Transverse colon (tissue), 4 donors: ENCODE measurements around the gene INO80B. TPM values are rescaled to one million over a fixed set of nuclear protein-coding genes. Genes with fewer than 3 reads are reported as not detected.
"Not testable (repeated sequence)": the region's sequence is repeated elsewhere in the genome, so short reads cannot be mapped to it uniquely, and the experiment has no call there.

Experiments
- DNase-seq: peaks from one replicate; pipeline ENCODE4 v3.0.0-alpha.2; 2019
- H3K27ac ChIP-seq, 4 donors: fragments of 200-600 bp; sonication (generic); 2 replicates each; pipeline ENCODE4 v1.5.1; 2016 to 2018; ENCODE audit warnings: inconsistent platforms in 4 of 4
- H3K27me3 ChIP-seq: fragments of 200-600 bp; sonication (generic); 2 replicates; pipeline ENCODE4 v1.5.1; 2017; ENCODE audit warnings: inconsistent platforms
- H3K36me3 ChIP-seq, 4 donors: fragments of 200-600 bp; sonication (generic); 2 replicates each; pipeline ENCODE4 v1.5.1; 2017 to 2019; ENCODE audit warnings: inconsistent platforms in 4 of 4
- H3K4me1 ChIP-seq, 4 donors: fragments of 200-600 bp; sonication (generic); 2 replicates each; pipeline ENCODE4 v1.5.1; 2017 to 2020; ENCODE audit warnings: inconsistent platforms in 4 of 4
- H3K4me3 ChIP-seq, 4 donors: fragments of 200-600 bp; sonication (generic); 1 replicate in 1 of 4; 2 replicates in 3 of 4; pipeline versions ENCODE4 v1.5.1 to v1.6.1; 2017 to 2019; ENCODE audit warnings: inconsistent platforms in 4 of 4
- H3K9me3 ChIP-seq, 2 donors: fragments of 200-600 bp; sonication (generic); 2 replicates each; pipeline ENCODE4 v1.5.1; 2017 to 2019; ENCODE audit warnings: inconsistent platforms in 2 of 2
- EP300 ChIP-seq: sonication (generic); formaldehyde crosslinking; IDR thresholded peaks from one replicate; pipeline ENCODE4 v1.6.1; 2017; ENCODE audit warnings: antibody characterized with exemption, low read depth
- POLR2A ChIP-seq: fragments of 450-650 bp; IDR thresholded peaks from one replicate; pipeline ENCODE4 v1.6.1; 2016; ENCODE audit warnings: antibody characterized with exemption, mild to moderate bottlenecking, moderate library complexity
- POLR2AphosphoS5 ChIP-seq, 3 donors: sonication (generic); formaldehyde crosslinking; IDR thresholded peaks; one replicate each; pipeline ENCODE4 v1.6.1; 2016; ENCODE audit warnings: antibody characterized with exemption in 3 of 3
- WGBS, 2 donors: methylation state at CpG; one replicate each; pipeline ENCODE4 v1.1.5; 2018; ENCODE audit warnings: low coverage in 1 of 2; 5-methylcytosine and 5-hydroxymethylcytosine counted together
- in situ Hi-C, 4 donors: fragments of 200-750 bp; cut with MboI; loops; one replicate each; pipeline versions ENCODE4 v1.15.0 to v1.15.1; 2017; ENCODE audit warnings: low sequenced_read_pairs in 3 of 4, low pct_ligation_motif_present in 1 of 4, low pct_unique_long_range_greater_than_20kb in 1 of 4
- intact Hi-C: fragments of 100-400 bp; cut with DNase I; formaldehyde crosslinking; loops from one replicate; pipeline ENCODE4 v1.15.1; 2023; ENCODE audit warnings: low total_unique reads
- total RNA-seq, 4 donors: library from RNA; depleted of rRNA; stranded (reverse); fragments of >200 nt; gene quantifications; one replicate each; pipeline ENCODE4 v1.1.0, GENCODE V29; 2016
- TF ChIP-seq, protein P1 (sequence below), 5 experiments: fragments of 200-600 bp in 3 of 5; fragments of 450-650 bp in 2 of 5; sonication (generic) in 3 of 5; IDR thresholded peaks; 1 replicate in 2 of 5; 2 replicates in 3 of 5; pipeline ENCODE4 v1.5.1; 2016 to 2017; ENCODE audit warnings: antibody characterized with exemption in 5 of 5, inconsistent platforms in 3 of 5, mild to moderate bottlenecking in 2 of 5, moderate library complexity in 1 of 5

The INO80B gene
- total RNA-seq, 4 donors from 2014 or later, result 12.9 to 53.9 (median 34.5) TPM

DNA sequence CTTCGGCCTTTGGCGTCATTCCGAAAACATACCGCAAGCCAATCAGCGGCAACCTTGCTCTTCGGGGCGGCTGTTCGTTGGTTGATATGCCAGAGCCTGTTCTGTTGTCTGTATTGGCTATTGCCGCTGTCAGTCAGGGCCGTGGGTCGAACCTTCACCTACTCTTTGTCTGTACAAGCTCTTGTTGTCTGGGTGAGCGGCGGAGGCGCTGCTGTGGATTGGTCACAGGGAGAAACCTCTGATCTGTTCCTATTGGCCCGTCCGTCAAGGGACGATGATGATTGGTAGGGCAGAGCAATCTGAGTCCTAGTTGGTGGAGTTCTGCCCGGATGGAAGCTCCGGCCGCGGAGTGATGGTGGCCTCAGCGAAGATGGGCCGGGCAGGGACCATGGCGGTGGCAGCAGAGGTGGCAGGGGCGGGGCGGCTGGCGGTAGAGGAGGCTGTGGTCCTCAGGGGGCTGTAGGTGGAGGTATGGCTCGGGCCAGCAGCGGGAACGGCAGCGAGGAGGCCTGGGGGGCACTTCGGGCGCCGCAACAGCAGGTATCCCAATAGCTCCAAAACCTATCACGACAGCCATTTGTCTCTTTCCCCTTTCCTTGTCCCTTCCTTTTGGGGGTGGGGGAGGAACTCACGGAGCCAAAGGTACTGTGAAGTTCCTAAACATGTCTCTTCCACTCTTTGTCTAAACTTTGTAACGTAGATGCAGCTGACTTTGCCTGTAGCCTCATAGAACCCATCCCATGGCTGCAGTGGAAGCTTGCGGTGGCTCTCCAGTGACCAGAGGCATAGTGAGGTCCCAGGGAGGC is 3.4 kb downstream of the INO80B start, which contains the start of gene WBP1:
Gene WBP1, plus strand, starts transcription at position 307 of the 806 bp plus-strand sequence. Its CDS starts 165 bp downstream, at position 472.
- Histone ChIP-seq H3K4me3 (peak within 1 kb of the TSS; percentile 58 to 77 (median 66)), H3K36me3 (no peaks in the 10 kb centered on the region), H3K4me1 (peaks cover 21 to 32% (median 27%) of the 10 kb centered on the region in 4 donors), H3K9me3 (no peaks in the 10 kb centered on the region), H3K27me3 (no peaks in the 10 kb centered on the region), H3K27ac (peak within 1 kb of the TSS; percentile 96 to 99 (median 98))
- TF ChIP-seq, protein P1, sequence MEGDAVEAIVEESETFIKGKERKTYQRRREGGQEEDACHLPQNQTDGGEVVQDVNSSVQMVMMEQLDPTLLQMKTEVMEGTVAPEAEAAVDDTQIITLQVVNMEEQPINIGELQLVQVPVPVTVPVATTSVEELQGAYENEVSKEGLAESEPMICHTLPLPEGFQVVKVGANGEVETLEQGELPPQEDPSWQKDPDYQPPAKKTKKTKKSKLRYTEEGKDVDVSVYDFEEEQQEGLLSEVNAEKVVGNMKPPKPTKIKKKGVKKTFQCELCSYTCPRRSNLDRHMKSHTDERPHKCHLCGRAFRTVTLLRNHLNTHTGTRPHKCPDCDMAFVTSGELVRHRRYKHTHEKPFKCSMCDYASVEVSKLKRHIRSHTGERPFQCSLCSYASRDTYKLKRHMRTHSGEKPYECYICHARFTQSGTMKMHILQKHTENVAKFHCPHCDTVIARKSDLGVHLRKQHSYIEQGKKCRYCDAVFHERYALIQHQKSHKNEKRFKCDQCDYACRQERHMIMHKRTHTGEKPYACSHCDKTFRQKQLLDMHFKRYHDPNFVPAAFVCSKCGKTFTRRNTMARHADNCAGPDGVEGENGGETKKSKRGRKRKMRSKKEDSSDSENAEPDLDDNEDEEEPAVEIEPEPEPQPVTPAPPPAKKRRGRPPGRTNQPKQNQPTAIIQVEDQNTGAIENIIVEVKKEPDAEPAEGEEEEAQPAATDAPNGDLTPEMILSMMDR (IDR thresholded peaks at IDR 0.05), result no peak
- peak; percentile 83 for TF ChIP-seq POLR2A
- TF ChIP-seq POLR2AphosphoS5 (IDR thresholded peaks at IDR 0.05), result peak in 2 of 3 donors; percentile 62 to 89
- TF ChIP-seq EP300, result no peak
- in situ Hi-C loops, result no loop called here
- WGBS, 2 donors, result 1% methylated on average over 38 of the region's 38 CpGs; no CpG with 5 or more reads in 1 of the 2 donors
- DNase-seq, result peak; percentile 100
- intact Hi-C loops, result no loop called here

DNA sequence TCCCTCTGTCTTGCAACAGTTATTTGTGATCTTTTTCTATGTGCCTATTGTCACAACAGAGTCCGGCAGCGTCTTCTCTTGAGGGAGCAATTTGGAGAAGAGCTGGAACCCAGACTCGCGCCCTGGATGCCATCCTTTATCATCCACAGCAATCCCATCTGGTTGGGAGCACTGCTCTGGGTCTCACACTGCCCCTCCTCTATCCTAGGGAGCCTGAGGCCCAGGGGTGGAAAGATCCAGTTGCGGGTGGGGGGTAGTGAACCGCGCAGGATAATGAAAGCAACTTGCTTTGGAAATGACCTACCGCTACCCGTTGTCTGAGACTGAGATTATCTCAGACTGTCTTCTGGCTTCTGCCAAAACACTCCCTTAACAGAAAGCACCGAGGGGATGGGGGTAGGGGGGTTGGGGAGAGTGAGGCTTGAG is 4.1 kb downstream of the INO80B start:
- intact Hi-C loops, result no loop called here
- Histone ChIP-seq H3K9me3 (no peaks in the 10 kb centered on the region), H3K27me3 (no peaks in the 10 kb centered on the region), H3K36me3 (no peaks in the 10 kb centered on the region), H3K4me3 (peak overlapping the region; percentile 58 to 77 (median 62)), H3K27ac (peak overlapping the region; percentile 84 to 99 (median 92)), H3K4me1 (peaks cover 22 to 35% (median 29%) of the 10 kb centered on the region in 4 donors)
- DNase-seq, result no peak
- in situ Hi-C loops, result no loop called here
- TF ChIP-seq, protein P1 (IDR thresholded peaks at IDR 0.05), result no peak
- TF ChIP-seq POLR2AphosphoS5 (IDR thresholded peaks at IDR 0.05) (no peak), POLR2A (no peak), EP300 (no peak)
- WGBS, 2 donors, result 1% methylated on average over 10 of the region's 10 CpGs; no CpG with 5 or more reads in 1 of the 2 donors

DNA sequence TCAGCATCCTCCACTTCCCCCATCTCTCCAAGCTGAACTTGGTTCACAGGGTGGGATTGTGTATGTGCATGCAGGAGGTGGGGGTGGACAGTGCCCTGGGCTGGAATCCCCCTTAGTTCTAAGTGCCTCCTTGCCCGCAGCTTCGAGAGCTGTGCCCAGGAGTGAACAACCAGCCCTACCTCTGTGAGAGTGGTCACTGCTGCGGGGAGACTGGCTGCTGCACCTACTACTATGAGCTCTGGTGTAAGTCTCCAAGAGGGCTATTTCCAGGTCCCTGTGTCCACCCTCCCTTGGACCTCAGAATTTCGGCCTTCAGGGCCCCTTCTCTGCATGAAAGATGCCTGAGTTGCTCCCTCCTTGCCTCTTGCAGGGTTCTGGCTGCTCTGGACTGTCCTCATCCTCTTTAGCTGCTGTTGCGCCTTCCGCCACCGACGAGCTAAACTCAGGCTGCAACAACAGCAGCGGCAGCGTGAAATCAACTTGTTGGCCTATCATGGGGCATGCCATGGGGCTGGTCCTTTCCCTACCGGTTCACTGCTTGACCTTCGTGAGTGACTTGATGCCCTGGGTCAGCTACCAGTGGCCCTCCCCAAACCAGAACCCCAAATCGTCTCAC is 4.7 kb downstream of the INO80B start:
- intact Hi-C loops, H3K4me3 ChIP-seq, H3K27ac ChIP-seq, DNase-seq, H3K36me3 ChIP-seq, H3K9me3 ChIP-seq, H3K27me3 ChIP-seq, in situ Hi-C loops: not testable (repeated sequence)
- WGBS, 2 donors, result 72 to 92% methylated on average over 5 to 13 of the region's 13 CpGs
- H3K4me1 ChIP-seq, result peaks cover 29 to 42% (median 35%) of the 10 kb centered on the region in 4 donors

DNA sequence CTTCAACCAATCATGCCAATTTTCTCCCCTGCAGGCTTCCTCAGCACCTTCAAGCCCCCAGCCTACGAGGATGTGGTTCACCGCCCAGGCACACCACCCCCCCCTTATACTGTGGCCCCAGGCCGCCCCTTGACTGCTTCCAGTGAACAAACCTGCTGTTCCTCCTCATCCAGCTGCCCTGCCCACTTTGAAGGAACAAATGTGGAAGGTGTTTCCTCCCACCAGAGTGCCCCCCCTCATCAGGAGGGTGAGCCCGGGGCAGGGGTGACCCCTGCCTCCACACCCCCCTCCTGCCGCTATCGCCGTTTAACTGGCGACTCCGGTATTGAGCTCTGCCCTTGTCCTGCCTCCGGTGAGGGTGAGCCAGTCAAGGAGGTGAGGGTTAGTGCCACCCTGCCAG is 5.3 kb downstream of the INO80B start:
- in situ Hi-C loops, H3K9me3 ChIP-seq, DNase-seq, intact Hi-C loops, H3K36me3 ChIP-seq, H3K27ac ChIP-seq, H3K4me3 ChIP-seq, H3K27me3 ChIP-seq: not testable (repeated sequence)
- H3K4me1 ChIP-seq, result peaks cover 30 to 42% (median 35%) of the 10 kb centered on the region in 4 donors
- 72% methylated on average over 10 of the region's 10 CpGs; no CpG with 5 or more reads in 1 of the 2 donors for WGBS, 2 donors
